NCI-H524 (cell line): ENCODE data around the gene LRRC55.
"Not testable (repeated sequence)": the region's sequence is repeated elsewhere in the genome, so short reads cannot be mapped to it uniquely, and the experiment has no call there.

Experiments
- DNase-seq, 2 experiments: peaks; one replicate each; lab custom pipeline; 2025; lab: John Stamatoyannopoulos, UW

LRRC55 gene

GRCh38 chr11:57161351-57161750 is 20.4 kb upstream of the LRRC55 start:
- DNase-seq: no peak

- DNase-seq: no peak
Observed at GRCh38 chr11:57162179-57162898, 19.4 kb upstream of the LRRC55 start.

GRCh38 chr11:57163160-57163868 is 18.4 kb upstream of the LRRC55 start:
- peak; percentile 40 to 81 for DNase-seq

- no peak for DNase-seq
Observed at GRCh38 chr11:57164317-57164716, 17.4 kb upstream of the LRRC55 start.

- DNase-seq: no peak
Observed at GRCh38 chr11:57167125-57167846, 14.5 kb upstream of the LRRC55 start.

GRCh38 chr11:57169732-57170313 is 11.9 kb upstream of the LRRC55 start:
- not testable (repeated sequence) for DNase-seq

GRCh38 chr11:57172031-57172430 is 9.7 kb upstream of the LRRC55 start:
- DNase-seq: no peak

GRCh38 chr11:57174656-57175055 is 7.1 kb upstream of the LRRC55 start:
- DNase-seq: no peak

- DNase-seq: no peak
Observed at GRCh38 chr11:57175478-57175877, 6.3 kb upstream of the LRRC55 start.

- DNase-seq: no peak
Observed at GRCh38 chr11:57178334-57178733, 3.4 kb upstream of the LRRC55 start.

GRCh38 chr11:57179681-57180080 is 2.1 kb upstream of the LRRC55 start:
- DNase-seq: no peak

- peak; percentile 11 to 57 for DNase-seq
Observed at GRCh38 chr11:57180081-57180561, 1.6 kb upstream of the LRRC55 start.

GRCh38 chr11:57180964-57181363 is 789 bp upstream of the LRRC55 start:
- DNase-seq: no peak

- no peak for DNase-seq
Observed at GRCh38 chr11:57182896-57183295, 1.1 kb downstream of the LRRC55 start.

GRCh38 chr11:57190548-57190947 is 8.8 kb downstream of the LRRC55 start:
- no peak for DNase-seq

- DNase-seq: no peak
Observed at GRCh38 chr11:57191311-57192219, 9.8 kb downstream of the LRRC55 start.

- no peak for DNase-seq
Observed at GRCh38 chr11:57192316-57192715, 10.6 kb downstream of the LRRC55 start.

GRCh38 chr11:57196596-57196995 is 14.8 kb downstream of the LRRC55 start:
- DNase-seq: no peak

- peak in 1 of 2 experiments; percentile 52 for DNase-seq
Observed at GRCh38 chr11:57197762-57198161, 16.0 kb downstream of the LRRC55 start.

- no peak for DNase-seq
Observed at GRCh38 chr11:57199330-57199729, 17.6 kb downstream of the LRRC55 start.

- no peak for DNase-seq
Observed at GRCh38 chr11:57200917-57201316, 19.2 kb downstream of the LRRC55 start.
